GM12873 (cell line): ENCODE results near the gene C22orf42.

Experiments used
- CTCF ChIP-seq: IDR thresholded peaks from 2 replicates; pipeline ENCODE4 v1.5.1; 2012; ENCODE audit warnings: low read depth, mild to moderate bottlenecking, moderate library complexity, low read length, control low read depth; ENCODE audit not compliant: insufficient read depth; ENCODE audit errors: missing control alignments

The C22orf42 gene

DNA sequence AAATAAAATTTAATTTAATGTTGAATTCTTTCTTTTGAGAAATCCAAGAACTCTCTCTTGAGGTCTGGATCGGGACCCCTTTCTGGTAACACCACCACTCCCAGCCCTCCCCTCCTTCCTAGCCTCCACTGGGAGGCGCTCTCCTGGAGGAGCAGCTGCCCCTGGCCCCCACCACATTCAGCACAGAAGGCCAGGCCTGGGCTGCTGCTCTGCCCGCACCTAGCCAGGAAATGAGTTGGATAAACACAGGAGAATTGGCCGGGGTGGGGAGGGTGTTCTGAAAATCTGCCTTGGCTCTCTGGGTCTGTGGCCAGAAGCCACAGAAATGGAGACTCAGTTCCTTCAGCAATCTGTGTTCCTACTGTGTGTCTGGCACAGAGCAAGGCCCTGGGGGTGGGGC is 31.2 kb downstream of the C22orf42 start:
- TF ChIP-seq CTCF = no peak

DNA sequence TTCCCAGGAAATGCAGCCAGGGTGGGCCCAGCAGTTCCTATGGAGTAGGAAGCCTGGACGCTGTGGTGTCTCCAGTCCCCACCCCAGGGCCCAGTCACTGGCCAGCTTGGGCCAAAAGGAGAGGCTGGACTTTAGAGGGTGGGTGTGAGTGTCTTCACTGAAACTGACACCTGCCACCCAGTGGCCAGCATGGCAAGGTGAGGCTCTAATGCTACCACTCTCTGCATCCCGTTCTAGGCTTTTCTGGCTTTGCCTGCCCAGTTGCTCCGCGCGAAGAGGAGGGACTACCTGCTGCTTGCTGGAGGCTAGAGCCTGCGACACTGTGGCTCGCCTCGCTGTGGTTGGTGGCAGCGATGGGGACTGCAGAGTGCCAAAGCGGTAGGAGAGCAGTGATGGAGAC is 35.4 kb downstream of the C22orf42 start:
- peak; percentile 50 for TF ChIP-seq CTCF

GRCh38 chr22:32122899-32123298 is 36.2 kb downstream of the C22orf42 start:
- no peak for TF ChIP-seq CTCF

- TF ChIP-seq CTCF = no peak
Measured at GRCh38 chr22:32120603-32121002, 38.5 kb downstream of the C22orf42 start.

DNA sequence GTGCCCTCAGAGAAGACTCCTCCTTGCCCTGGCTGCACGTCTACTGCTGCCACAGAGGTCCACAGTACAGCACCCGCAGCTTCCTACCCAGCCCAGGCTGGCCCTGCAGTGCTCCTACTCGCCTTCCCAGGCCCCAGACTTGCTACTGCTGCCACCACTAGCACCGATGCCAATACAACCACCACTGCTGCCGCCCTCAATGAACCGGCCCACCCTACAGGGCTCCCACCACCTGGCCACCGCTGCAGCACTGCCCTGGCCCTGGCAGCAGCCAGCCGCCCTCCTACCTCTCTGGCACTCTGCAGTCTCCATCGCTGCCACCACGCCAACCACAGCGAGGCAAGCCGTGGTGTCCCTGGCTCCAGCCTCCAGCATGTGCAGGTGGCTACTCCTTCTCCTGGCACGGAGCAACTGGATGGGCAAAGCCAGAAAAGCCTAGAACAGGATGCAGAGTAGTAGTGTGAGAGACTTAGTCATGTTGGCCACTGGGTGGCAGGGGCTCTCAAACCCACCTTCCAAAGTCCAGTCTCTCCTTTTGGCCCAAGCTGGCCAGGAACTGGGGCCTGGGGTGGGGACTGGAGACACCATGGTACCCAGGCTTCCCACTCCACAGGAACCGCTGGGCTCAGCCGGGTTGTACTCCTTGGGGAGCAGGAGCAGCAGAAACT is 39.4 kb downstream of the C22orf42 start:
- peak; percentile 5 for TF ChIP-seq CTCF

- no peak for TF ChIP-seq CTCF
Measured at GRCh38 chr22:32112380-32112779, 46.7 kb downstream of the C22orf42 start.

GRCh38 chr22:32106930-32107329 is 52.2 kb downstream of the C22orf42 start:
- TF ChIP-seq CTCF = no peak
